Gastrocnemius medialis (tissue), 4 donors: ENCODE measurements around the gene SCYL1.

Source experiments
- CTCF ChIP-seq, 5 experiments: fragments of 450-650 bp in 3 of 5; fragments of 200-600 bp in 2 of 5; sonication (generic) in 2 of 5; IDR thresholded peaks in 4 of 5; conservative IDR thresholded peaks in 1 of 5; 1 replicate in 4 of 5; 2 replicates in 1 of 5; pipeline ENCODE4 v1.5.1; 2016 to 2019; ENCODE audit warnings: antibody characterized with exemption in 5 of 5, mild to moderate bottlenecking in 3 of 5, moderate library complexity in 3 of 5
- POLR2A ChIP-seq, 2 donors: fragments of 450-650 bp; IDR thresholded peaks; one replicate each; pipeline ENCODE4 v1.6.1; 2017; ENCODE audit warnings: antibody characterized with exemption in 2 of 2, mild to moderate bottlenecking in 2 of 2, moderate library complexity in 2 of 2

GRCh38 chr11:65498042-65498726 lies 26.7 kb upstream of the SCYL1 start:
- no peak for TF ChIP-seq CTCF (IDR thresholded peaks at IDR 0.05 in 4 of 5, conservative IDR thresholded peaks at IDR 0.05 in 1 of 5)
- no peak for TF ChIP-seq POLR2A (IDR thresholded peaks at IDR 0.05)
